Tibial artery (tissue), 4 donors: Measurements from ENCODE around the gene RNF31.

Experiments used
- DNase-seq, 2 donors: peaks; one replicate each; pipeline ENCODE4 v3.0.0-alpha.2; 2019
- H3K27ac ChIP-seq, 2 donors: fragments of 200-600 bp; sonication (generic) in 1 of 2; 1 replicate in 1 of 2; 2 replicates in 1 of 2; pipeline ENCODE4 v1.5.1; 2018 to 2019; ENCODE audit warnings: mild to moderate bottlenecking in 1 of 2
- H3K27me3 ChIP-seq, 2 donors: fragments of 200-600 bp; sonication (generic) in 1 of 2; one replicate each; pipeline versions ENCODE4 v1.5.1 to v1.6.0; 2016 to 2019
- H3K36me3 ChIP-seq, 3 donors: fragments of 200-600 bp; sonication (generic) in 2 of 3; one replicate each; pipeline ENCODE4 v1.5.1; 2016 to 2019; ENCODE audit warnings: mild to moderate bottlenecking in 2 of 3
- H3K4me1 ChIP-seq, 4 donors: fragments of 200-600 bp; sonication (generic) in 2 of 4; 1 replicate in 3 of 4; 2 replicates in 1 of 4; pipeline ENCODE4 v1.5.1; 2016 to 2019
- H3K4me3 ChIP-seq, 2 donors: fragments of 200-600 bp; sonication (generic) in 1 of 2; 1 replicate in 1 of 2; 2 replicates in 1 of 2; pipeline ENCODE4 v1.5.1; 2018 to 2019; ENCODE audit warnings: mild to moderate bottlenecking in 2 of 2
- H3K9me3 ChIP-seq, 3 donors: fragments of 200-600 bp; sonication (generic) in 1 of 3; one replicate each; pipeline ENCODE4 v1.5.1; 2016 to 2019
- CTCF ChIP-seq, 2 experiments: fragments of 200-600 bp in 1 of 2; fragments of 450-650 bp in 1 of 2; IDR thresholded peaks; one replicate each; pipeline ENCODE4 v1.5.1; 2017 to 2019; ENCODE audit warnings: antibody characterized with exemption in 2 of 2, mild to moderate bottlenecking in 1 of 2, moderate library complexity in 1 of 2
- intact Hi-C: fragments of 100-400 bp; cut with DNase I; formaldehyde crosslinking; loops from one replicate; pipeline ENCODE4 v1.15.0; 2023; ENCODE audit warnings: low total_unique reads

RNF31 gene

GRCh38 chr14:24136684-24137528, 10.4 kb upstream of the RNF31 start:
- peak overlapping the region; percentile 87 to 98 for H3K4me3 ChIP-seq
- peaks cover 12 to 24% (median 24%) of the 10 kb centered on the region in 3 donors for H3K36me3 ChIP-seq
- no peak for TF ChIP-seq CTCF (IDR thresholded peaks at IDR 0.05)
- DNase-seq = no peak
- peaks cover 5 to 43% (median 31%) of the 10 kb centered on the region in 4 donors for H3K4me1 ChIP-seq
- intact Hi-C loops = no loop called here
- no peaks in the 10 kb centered on the region for H3K27me3 ChIP-seq
- no peaks in the 10 kb centered on the region for H3K9me3 ChIP-seq
- peak overlapping the region; percentile 86 to 94 for H3K27ac ChIP-seq

GRCh38 chr14:24137529-24138395, 9.5 kb upstream of the RNF31 start:
- DNase-seq = no peak
- no peaks in the 10 kb centered on the region for H3K27me3 ChIP-seq
- TF ChIP-seq CTCF (IDR thresholded peaks at IDR 0.05) = no peak
- intact Hi-C loops = no loop called here
- H3K36me3 ChIP-seq = peaks cover 12 to 24% (median 24%) of the 10 kb centered on the region in 3 donors
- H3K4me3 ChIP-seq = no peak overlapping the region
- peak overlapping the region in 1 of 2 donors; percentile 86 for H3K27ac ChIP-seq
- no peaks in the 10 kb centered on the region for H3K9me3 ChIP-seq
- H3K4me1 ChIP-seq = peaks cover 7 to 49% (median 36%) of the 10 kb centered on the region in 4 donors

- no peak overlapping the region for H3K27ac ChIP-seq
- H3K4me3 ChIP-seq = no peak overlapping the region
- no peaks in the 10 kb centered on the region for H3K9me3 ChIP-seq
- no peak for DNase-seq
- H3K27me3 ChIP-seq = no peaks in the 10 kb centered on the region
- peaks cover 7 to 49% (median 36%) of the 10 kb centered on the region in 4 donors for H3K4me1 ChIP-seq
- intact Hi-C loops = no loop called here
- no peak for TF ChIP-seq CTCF (IDR thresholded peaks at IDR 0.05)
- peaks cover 12 to 24% (median 24%) of the 10 kb centered on the region in 3 donors for H3K36me3 ChIP-seq
Measured at GRCh38 chr14:24138396-24139271, 8.7 kb upstream of the RNF31 start.

GRCh38 chr14:24139272-24139934, 7.9 kb upstream of the RNF31 start:
- no peaks in the 10 kb centered on the region for H3K27me3 ChIP-seq
- no peak for TF ChIP-seq CTCF (IDR thresholded peaks at IDR 0.05)
- intact Hi-C loops = no loop called here
- H3K36me3 ChIP-seq = peaks cover 12 to 24% (median 24%) of the 10 kb centered on the region in 3 donors
- peaks cover 7 to 49% (median 36%) of the 10 kb centered on the region in 4 donors for H3K4me1 ChIP-seq
- H3K4me3 ChIP-seq = no peak overlapping the region
- no peak for DNase-seq
- peak overlapping the region; percentile 22 to 91 for H3K27ac ChIP-seq
- no peaks in the 10 kb centered on the region for H3K9me3 ChIP-seq
